Activated effector memory CD4-positive, alpha-beta T cell treated with anti-CD3 and anti-CD28 coated beads, Interleukin-2, amount 50 U/mL, for 16 hours (primary cell): Measurements from ENCODE around the gene GATA3.

ENCODE experiments used
- DNase-seq: peaks from one replicate; pipeline ENCODE4 v3.0.0-alpha.2; 2020

Gene GATA3

DNA sequence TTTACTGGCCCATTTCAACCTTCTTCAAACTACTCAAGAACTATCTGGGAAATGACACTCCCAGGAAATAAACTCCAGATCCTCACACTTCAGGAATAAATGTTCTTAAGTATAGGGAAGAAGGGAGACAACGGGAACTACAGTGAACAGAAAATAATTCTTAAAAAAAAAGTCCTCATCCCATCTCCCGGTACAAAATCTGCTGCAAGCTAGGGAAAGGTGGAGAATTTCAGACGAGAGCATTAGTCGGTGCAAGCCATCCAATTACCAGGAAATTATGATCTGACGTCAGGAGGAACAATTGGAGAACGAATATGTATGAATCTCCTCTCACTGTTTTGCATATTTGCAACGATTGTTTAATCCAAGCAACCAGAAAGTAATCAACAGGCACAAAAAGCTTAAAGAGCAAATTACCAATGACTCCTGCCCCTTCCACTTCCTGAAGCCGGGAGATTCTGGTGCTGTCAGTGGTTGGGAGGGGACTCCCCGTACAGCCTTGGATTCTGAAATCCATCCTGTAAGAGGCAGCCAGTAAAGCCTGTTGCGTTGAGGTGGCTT lies 15.1 kb upstream of the GATA3 start:
- DNase-seq, result no peak

DNA sequence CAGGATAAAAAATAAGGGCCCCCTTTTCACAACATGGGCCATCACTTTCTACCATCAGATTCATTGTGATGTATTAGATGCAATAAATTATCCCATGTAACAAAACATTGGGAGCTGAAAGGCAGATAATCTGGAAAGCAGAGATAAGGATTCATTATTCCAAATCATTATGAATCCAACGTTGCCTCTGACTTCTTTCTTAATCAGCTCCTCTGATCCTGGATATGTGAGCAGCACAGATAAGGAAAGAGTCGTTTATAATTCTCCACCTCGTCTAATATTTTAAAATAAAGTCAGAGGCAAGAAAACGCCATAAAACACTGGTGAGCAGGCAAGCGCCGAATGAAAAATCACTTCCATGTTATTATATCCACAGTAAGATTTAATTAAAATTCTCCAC lies 13.8 kb upstream of the GATA3 start:
- no peak for DNase-seq

DNA sequence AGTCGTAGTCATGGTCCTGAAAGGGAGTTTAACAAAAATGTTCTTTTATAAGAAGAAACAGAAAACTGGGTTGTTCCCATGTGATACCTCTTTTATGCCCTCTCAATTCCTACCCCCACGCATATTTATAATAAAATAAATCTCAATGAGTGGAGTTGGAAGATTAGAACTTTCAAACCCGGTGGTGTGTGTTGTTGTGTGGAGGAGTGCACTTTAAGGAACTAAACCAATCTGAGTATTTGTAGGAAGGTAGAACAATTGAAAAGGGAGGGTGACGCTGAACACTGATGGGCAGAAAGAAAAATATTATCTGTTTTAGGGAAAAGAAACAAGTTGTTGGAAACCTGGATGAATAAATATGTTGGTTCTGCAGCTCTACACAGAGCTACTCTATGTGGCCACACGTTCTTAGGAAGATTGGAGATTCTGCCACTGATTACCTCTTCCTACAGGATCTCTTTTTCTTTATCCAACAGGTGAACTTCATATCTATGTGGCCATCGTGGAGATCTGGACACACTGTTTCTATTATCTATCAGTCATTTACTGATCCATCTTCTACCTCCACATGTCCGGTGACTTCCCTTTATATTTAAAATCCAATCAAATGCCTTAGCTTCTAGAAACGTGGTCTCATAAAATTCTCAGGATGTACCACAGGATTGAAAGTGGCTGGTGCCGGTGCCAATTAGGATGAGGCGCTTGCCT lies 13.1 kb upstream of the GATA3 start:
- no peak for DNase-seq

DNA sequence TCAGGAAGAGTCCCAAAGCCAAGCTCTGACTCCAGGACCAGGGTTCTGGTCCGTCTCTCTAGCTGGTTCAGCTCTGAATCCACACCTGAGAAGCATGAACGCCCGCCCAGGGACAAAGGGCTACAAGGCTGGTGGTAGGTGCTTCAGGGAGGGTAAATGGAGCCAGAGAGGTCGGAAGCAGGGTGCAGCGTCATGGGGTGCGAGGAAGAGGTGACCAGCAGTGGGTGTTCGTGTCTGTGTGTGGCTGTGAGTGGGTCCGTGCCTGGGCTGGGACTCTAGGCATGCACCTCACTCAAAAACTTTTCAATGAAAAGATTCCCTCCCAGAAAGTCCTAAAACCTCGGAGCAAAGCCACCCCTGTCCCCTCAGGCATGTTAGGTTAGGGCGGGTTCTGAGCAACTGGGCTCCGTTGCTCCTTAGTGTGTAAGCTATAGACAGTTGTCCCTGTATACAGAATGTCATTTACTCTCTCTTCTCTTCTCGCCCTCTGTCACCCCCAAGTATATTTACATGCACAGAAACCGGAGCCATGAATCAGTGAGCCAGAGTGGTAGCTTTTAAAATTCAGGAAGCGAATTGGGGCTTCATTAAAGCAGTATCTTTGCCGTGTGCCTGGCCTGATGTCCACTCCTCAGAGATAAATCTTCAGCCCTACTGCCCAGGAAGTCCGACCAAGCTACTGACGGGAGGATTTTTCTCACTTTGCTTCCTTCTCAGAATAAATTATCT lies 12.3 kb upstream of the GATA3 start:
- peak; percentile 64 for DNase-seq

DNA sequence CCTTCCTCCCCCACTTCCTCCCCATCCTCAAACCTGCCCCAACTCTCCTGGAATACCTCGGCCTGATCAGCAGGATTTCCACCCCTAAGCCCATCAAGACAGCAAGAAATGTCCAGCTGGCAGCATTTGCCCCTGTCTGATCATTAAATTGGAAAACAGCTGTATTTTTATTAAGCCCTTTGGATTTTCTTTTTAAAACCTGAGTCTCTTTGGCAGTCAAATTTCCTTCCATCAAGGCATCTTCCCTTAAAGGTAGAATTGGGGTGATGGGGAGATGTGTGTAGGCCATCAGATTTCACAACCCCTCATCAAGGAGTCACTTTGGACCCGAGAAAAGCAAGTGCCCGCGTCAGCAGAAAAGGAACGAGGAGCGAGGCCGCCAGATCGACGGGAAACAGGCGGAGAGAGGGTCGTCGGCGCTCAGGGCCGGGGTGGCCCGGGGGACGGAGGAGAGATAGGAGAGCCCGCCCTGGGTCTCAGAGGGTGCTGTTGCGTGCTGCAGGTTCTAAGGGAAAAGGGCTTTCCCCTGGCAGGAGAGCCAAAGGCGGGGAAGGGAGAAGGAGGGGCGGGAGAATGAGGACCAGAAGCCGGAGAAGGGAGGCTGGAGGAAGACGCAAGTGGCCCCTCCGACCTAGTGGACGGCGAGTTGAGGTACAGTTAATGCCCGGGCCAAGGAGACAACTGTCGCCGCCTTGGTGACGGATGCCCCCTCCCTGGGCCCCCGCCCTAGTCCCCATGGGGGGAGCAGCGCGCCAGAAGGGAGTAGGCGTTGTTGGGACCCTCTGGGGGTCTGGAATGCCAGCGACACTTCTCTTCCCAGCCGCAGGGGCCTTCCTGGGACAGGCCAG lies 11.5 kb upstream of the GATA3 start:
- no peak for DNase-seq

DNA sequence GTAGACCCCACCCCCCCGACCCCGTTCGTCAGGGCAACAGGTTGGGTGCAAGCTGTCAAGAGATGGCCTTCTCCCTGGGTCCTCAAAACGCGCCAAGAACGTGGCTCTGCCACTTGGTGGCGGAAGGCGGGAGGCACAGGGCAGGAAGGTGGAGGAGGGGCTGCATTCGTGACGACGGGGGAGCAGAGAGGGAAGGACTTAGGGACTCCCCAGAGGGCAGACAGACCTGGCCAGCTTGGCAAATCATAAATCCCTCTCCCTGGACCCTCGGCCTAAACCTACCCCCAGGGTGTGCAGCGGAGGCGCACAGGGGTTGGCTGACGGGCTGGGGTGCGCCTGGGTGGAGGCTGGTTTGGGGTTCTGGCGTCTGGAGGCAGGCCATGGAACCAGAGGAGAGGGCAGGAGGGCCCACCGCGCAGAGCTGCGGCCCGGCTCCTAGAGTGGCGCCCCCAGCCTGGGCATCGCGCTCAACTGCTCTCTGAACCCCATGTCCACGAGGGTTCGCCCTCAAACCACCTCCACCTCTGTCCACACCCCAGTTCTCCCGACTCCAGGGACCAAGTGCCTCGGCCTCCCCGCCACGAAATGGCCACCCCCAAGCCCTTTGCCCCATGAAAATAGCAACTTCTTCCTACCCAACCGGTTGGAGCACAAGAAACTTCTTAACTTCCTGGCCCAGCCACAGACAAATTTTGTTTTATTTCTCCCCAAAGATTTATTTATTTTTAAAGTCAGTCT lies 10.8 kb upstream of the GATA3 start:
- peak; percentile 80 for DNase-seq

DNA sequence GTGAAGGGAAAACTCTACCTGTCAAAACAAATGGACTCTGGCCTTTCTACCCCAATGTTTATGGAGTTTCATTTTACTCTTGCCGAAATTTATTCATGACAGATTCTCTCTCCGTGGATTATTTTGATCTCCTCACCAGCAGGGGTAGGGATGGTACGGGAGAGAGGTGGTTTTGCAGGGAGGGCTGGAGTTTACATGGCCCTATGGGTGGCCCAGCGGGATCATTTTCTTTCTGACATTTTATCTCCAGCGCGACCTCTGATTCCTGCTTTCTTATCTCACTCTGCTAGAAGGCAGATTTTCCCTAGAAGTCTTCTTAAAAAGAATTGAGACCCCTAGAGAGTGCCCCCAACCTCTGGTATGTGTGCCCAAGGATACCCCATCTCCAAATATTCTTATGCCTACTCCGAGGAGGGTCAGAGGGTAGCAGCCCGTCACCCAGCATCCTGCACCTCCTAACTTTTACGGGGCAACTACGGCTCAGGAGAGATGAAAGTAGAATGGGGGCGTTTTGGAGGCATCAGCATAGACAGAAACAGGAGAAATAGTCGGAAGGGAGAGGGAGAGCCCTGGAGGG lies 10.1 kb upstream of the GATA3 start:
- DNase-seq, result no peak

DNA sequence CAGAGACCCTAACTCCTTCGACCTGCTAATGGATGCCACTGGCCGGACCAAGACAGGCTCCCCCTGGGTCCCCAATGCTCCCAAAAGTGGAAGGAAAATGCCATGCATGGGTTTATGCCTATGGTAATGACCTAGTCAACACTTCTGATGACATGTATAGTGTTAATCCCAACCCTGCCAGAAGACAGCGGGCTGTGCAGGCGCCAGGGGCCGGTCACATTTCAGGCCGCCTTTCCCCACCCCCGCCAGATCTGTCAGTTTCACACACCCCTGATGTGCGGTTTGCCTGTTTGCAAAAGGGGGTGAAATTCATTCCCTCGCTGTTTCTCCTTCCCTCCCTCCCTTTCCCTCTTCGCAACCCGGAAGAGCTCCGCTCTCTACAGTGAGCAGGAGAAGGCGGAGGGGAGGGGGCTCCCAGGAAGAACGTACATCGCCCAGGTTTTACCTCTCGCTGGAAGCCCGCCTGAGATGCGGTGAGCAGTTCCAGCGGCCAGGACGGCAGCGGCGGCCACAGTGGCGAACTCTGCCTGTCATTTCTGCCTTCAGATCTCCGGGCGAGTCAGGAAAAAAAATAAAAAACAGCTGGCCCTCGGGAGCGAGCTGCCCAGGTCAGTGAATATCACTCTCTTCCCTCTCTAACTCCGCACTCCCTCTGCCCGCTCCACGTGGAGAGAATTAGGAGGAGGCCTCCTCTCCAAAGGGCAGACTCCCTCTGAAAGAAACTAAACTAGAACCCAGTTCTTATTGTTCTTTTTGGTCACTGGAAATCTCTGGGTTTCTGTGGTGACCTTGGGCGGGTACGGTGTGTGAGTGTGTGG lies 9.4 kb upstream of the GATA3 start:
- DNase-seq, result peak; percentile 68

DNA sequence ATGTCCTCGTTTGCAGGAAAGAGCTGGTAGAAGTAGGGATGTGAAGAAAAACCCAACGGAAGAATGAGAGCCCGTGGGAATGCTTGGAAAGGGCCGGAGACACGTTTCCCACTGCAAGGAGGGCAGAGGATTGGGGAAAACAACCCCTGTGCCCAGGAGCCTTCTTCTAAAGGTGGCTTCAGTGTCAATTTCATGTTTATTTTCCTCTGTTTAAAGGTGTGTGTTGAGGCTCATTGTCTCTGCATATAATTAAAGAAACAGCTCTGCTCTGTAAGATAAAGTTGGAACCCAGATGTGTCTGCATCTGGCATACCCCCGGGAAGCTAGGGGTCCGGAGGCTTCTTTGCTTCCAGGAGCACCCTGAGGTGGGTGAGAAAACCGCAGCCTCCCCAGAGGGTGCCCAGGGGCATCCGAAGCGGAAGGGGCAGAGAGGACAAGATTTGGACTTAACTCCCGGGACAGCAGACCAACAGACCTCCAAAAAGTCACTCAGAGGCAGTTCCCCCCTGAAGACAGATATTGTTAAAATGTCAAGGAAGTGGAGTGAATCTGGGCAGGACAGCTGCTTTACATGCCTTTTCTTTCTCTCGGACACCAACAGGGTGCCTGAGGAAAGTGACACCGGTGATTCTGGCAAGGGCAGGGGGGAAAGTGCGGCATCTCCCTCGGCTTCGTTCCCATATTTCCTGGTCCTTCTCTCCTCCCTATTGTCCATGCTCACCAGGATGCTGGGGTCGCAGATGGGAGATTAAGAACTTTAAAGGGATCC lies 8.6 kb upstream of the GATA3 start:
- peak; percentile 63 for DNase-seq

DNA sequence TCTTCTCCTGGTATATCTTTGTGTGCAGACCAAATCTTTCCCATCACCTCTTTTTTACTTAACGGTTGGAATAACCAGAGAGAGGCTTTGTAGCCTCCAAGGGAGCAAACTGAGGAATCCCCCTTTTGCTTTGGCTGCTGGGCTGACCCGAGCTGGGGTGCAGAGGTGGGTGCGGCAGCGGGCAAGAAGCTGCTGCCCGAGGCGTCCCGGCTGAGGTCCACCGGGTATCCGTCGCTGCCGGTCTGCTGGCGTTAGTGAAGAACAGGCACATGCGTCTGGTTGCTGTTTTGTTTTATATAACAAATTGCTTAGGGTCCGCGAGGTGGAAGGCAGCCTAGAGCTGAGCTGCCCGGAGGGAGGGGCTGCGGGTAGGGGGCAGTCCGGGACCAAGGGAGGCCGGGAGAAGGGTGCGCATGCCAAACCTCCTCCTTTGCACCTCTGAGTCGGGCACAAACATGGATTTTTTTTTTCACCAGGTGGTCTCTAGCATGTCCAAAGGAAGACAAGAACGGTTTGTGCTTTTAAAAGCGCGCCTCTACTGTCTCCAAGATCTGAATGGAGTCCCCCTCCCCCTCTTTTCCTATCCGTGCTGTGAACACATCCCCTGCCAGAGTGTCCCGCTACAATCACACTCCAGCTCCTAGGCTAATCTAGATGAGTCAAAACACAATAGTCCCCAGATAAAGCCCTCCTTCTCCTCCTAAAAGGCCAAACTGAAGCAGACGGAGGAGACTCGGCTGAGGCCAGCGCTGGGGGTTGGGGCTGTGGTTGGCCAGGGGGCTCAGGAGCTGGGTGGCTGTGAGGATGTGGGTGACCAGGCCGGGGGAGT lies 6.8 kb upstream of the GATA3 start:
- DNase-seq, result peak; percentile 64

DNA sequence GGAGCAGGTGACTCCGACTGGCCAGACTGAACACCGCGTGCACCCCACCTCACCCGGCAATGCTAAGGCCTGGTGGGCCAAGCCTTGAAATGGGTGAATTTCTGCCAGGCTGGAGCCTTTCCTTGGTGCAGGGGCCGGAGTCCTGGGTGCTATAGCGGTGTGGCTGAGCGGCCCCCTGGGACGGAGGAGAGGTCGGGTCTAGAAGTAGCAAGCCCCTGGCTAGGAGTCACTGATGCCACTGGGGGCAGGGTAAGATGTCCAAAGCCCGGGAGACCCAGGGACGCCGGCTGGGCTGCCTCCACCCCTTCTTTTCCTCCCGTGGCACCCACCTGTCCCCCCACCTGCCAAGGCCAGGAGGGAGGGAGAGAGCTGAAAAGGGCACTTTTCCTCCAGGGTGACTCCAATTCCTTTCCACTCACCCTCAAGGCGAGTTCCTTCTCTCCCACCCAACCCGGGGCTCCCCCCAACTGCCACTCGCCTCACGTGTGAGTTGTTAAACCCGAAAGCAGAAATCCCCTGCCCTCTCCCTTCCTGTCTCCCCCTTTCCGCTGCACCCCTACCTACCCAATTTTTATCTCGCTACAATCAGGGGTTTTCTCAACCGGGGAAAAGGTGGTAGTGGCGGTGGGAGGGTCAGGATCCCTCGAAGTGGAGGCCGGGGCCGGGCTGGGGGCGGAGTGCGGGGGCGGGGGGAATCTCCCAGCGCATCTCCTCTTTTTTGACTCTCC lies 6.0 kb upstream of the GATA3 start:
- DNase-seq, result peak; percentile 86

DNA sequence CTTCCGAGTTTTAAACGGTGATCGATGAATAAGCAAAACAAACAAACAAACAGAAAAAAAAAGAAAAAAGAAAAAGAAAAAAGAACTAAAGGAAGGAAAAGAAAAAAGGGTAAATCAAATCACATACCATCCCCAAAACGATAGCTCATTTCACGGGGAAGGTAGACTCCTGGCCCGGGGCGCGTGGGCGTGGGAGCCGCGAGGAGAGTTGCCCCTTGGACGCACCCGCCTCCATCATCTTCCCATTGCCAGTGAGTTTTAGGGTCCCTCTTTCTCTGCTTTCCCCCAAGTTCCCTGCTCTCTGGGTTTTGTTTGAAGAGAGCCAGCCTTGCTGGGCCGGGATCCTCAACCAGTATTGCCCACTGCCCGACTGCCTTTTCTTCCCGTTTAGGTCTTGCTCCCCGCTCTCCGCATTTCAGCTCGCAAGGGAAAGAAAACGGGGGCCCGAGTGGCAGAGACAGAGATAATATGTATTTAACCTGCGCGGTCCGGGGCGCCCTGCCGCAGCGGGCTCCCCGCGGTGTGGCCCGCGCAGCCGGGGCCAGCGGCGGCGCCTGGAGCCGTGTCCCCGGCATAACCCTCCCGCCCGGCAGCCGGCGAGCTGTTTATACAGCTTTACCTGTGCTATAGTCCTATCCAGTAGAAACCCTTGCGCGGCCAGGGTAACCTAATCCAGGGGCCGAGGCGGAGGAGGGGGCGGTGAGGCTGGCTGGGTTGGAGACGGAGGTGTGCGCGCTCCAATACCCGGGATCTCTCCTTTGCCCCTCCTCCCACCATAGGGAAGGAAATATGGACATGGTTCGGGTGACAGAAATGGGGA lies 5.2 kb upstream of the GATA3 start:
- DNase-seq, result peak; percentile 75

DNA sequence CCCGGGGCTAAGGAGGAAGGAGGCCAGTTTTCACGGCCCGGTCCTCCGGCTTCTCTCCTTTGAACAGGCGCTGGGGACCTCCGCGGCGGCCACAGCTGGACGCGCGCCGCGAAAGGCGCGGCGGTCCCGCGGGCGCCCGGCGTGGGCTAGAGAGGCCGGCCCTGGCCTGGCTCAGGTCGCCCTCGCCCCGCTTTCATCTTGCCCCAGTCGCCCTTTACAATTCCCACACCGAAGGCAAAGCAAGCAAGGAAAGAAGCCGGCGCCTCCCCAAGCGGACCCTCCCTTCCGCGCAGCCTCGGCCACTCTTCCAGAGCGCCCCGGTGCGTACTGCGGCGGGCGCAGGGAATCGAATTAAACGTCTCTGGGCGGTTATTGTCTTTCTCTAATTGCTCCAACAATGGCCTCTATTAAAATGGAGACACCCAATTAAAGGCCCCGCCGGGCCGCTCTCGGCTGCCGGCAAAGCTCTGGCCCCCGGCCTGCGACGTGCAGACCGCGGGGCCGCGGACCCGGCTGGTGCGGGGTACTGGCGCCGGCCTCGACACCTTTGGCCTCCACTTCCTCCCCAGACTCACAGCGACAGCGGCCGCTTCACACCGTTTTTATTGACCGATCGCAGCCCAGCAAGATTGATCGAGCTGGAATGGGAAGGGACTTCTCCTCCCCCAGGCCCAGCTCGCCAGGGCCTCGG lies 4.5 kb upstream of the GATA3 start:
- no peak for DNase-seq

DNA sequence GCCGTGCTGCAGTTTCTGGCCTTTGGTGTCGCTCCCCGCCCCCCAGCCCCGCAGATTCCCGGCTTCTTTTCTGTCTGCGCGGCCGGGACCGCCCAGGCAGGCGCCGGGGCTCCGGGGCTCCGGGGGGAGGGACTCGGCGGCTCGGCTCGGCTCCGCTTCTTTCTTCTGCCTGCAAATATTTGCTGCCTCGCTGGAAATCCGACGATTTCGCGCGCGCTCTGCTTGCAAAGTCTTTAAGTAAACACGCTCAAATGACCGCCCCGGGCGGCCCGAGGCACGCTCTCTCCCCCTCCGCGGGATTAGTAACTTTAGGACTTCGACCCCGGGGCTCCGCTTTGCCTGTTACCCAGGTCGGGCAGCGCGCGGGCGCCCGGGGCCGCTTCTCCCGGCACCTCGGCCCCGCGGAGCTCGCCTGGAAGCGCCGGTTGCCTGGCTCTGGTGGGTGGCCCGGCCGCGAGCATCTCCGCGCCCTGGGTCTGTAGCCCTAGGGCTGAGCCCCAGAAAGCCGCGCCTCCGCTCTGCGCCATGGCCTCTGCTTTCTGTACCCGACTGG lies 3.9 kb upstream of the GATA3 start:
- DNase-seq, result peak; percentile 74

DNA sequence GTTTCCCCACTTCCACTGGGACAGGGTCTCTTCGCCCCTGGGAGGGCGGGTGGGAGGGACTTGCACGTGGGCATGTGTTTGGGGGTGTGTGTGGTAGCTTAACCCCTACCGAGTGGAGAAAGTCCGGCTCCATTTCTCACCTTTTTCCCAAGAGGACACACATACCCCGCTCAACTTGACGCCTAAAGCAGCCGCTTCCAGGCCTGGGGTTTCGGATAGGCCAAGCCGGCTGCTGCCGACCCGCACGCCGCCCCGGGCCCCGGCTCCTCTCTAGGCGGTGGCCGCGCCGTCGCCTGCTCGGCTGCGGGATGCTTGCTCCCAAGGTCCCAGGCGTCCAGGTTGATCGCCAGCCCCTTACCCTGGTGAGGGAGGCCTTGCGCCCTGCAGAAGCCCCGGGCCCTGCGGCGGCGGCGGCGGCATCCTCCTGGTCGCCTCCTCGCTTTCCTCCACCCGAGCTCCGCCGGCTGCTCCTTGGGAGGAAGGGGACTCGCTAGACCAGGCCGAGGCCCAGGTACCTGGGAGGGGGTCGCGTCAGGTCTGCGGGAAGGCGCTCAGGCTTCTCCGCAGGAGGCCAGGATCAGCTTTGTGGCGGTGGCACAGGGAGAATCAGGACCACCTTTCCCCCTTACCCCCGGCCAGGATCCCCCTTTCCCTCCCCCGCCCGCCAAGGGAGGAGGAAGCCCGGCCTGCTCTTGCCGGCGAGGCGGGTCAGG lies 3.2 kb upstream of the GATA3 start:
- peak; percentile 64 for DNase-seq

DNA sequence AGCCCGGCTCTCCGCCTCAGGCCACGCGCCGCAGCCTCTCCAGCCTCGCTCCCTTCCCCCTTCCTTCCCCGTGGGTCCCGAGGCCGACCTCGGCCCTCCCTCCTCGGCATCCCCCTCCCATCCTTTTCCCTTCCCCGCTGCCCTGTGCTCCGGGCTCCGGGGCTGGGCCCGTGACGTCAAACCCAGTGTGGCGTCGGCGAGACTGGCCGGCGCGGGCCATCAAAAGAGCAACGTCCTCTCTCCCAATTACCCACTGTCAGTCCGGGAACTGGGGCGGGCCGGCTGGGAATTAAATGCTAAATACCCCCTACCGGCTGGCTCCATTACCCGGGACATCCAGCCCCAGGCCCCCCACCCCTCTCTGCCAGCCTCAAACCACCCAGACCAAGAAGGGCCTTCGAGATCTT lies 2.6 kb upstream of the GATA3 start:
- no peak for DNase-seq
